HG03520 (cell line): ENCODE data around the gene C16orf78.

ENCODE experiments used
- ATAC-seq: cut with Tn5 transposase; IDR thresholded peaks from one replicate; pipeline ENCODE4 v1.9.1; 2021; ENCODE audit warnings: mild to moderate bottlenecking, moderate library complexity; ENCODE audit not compliant: unreplicated experiment

The C16orf78 gene

GRCh38 chr16:49428808-49429207 lies 55.2 kb downstream of the C16orf78 start:
- ATAC-seq: no peak

- ATAC-seq: no peak
Measured at GRCh38 chr16:49431040-49431439, 57.4 kb downstream of the C16orf78 start.

GRCh38 chr16:49431591-49432290 lies 58.1 kb downstream of the C16orf78 start:
- ATAC-seq: no peak

- ATAC-seq: no peak
Measured at GRCh38 chr16:49434733-49435132, 61.1 kb downstream of the C16orf78 start.

GRCh38 chr16:49436181-49436580 lies 62.6 kb downstream of the C16orf78 start:
- ATAC-seq: no peak

- ATAC-seq: no peak
Measured at GRCh38 chr16:49437344-49437743, 63.7 kb downstream of the C16orf78 start.

GRCh38 chr16:49439050-49439449 lies 65.4 kb downstream of the C16orf78 start:
- no peak for ATAC-seq

GRCh38 chr16:49439676-49440075 lies 66.1 kb downstream of the C16orf78 start:
- no peak for ATAC-seq

DNA sequence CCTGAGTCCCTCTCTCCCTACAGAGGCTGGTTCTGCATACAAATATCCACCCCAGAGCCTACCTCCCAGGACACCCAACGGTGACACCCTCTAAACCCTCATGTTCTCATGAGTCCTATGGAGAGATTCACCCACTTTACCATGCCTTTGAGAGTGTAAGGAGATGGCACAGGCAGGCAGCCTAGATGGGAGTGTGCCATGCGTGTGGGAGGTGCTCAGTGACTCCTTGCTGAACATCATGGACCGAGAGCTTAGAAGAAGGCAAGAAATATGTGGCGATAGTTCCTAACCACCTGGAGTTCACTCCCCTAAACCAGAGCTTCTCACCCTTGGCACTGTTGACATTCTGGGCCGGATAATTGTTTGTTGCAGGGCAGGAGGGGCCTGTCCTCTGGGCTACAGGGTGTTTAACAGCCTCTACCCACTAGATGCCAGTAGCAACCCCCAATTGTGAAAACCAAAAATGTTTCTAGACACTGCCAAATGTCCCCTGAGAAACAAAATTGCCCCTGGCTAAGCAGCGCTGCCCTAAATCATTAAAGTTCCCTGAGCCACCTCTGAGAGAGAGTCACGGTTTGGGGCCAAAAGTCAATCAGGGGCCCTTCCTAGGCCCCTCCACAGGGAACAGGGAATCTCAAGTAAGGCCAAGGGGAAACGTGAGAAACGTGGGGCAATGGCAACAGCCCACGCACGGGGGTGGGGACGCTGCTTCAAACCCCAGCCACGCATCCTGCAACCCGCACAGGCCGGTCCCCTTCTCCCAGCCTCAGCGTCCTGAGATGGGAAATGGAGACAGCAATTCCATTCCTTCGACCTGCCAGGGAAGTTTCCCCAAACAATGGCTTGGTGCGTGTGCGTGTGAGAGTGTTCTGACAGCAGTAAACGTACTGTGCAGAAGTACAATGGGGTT lies 66.8 kb downstream of the C16orf78 start:
- ATAC-seq: no peak

DNA sequence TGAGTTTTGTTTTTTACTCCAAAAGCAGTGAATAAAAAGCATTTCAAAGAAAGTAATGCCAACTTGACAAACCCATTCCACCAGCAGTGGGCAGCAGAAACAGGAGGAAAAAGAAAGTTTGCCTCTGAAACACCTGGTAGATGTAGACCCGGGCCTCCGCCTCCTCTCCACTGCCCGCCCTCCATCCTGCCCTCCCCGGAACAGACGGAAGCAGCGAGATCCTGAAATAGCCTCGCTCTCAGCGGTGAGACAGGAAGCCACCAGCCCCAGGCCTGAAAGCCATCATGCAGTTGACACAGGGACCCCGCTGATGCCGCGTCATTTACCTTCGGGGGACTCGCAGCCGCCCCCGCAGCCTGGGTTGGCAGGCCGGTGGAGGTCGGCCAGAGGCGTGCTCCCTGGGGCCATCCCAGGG lies 67.8 kb downstream of the C16orf78 start:
- peak; percentile 87 for ATAC-seq

GRCh38 chr16:49442805-49443204 lies 69.2 kb downstream of the C16orf78 start:
- no peak for ATAC-seq

GRCh38 chr16:49443576-49443975 lies 70.0 kb downstream of the C16orf78 start:
- no peak for ATAC-seq

GRCh38 chr16:49446805-49447204 lies 73.2 kb downstream of the C16orf78 start:
- ATAC-seq: no peak
